PFSK-1 (cell line): ENCODE measurements around the gene FAT2.

Experiments used
- SIN3A ChIP-seq: IDR thresholded peaks from 2 replicates; pipeline ENCODE4 v1.6.1; 2012; ENCODE audit warnings: mild to moderate bottlenecking, low read length, moderate library complexity, borderline replicate concordance; ENCODE audit not compliant: insufficient read depth
- TAF1 ChIP-seq: IDR thresholded peaks from 2 replicates; pipeline ENCODE4 v1.6.1; 2012; ENCODE audit warnings: low read length, control low read depth, borderline replicate concordance; ENCODE audit not compliant: insufficient read depth
- TF ChIP-seq, protein P1 (sequence below), 2 experiments: IDR thresholded peaks; 2 replicates each; pipeline versions ENCODE4 v1.6.1 to v1.8.0; 2011 to 2012; ENCODE audit warnings: low read depth in 2 of 2, low read length in 2 of 2, control low read depth in 1 of 2, inconsistent platforms in 1 of 2, mild to moderate bottlenecking in 1 of 2, moderate library complexity in 1 of 2; ENCODE audit not compliant: insufficient read depth in 1 of 2

DNA sequence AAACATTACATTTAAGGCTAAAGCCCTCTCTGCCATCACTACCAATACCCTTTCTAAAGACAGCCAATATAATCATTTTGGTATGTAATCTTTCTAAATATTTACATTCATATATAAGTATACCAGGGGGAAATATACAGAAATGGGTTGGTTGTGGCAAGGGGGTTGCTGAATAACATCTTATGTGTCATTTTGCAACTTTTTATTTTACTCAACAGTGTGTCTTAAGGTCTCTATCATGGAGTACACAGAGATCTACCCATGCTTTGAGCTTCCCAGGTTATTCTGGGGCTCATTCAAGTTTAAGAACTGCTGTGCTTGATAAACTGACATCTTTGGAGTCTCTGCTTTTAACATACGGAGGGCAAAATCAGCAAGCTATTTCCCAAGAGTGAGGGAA, 7.4 kb upstream of the FAT2 start:
- TF ChIP-seq, protein P1, sequence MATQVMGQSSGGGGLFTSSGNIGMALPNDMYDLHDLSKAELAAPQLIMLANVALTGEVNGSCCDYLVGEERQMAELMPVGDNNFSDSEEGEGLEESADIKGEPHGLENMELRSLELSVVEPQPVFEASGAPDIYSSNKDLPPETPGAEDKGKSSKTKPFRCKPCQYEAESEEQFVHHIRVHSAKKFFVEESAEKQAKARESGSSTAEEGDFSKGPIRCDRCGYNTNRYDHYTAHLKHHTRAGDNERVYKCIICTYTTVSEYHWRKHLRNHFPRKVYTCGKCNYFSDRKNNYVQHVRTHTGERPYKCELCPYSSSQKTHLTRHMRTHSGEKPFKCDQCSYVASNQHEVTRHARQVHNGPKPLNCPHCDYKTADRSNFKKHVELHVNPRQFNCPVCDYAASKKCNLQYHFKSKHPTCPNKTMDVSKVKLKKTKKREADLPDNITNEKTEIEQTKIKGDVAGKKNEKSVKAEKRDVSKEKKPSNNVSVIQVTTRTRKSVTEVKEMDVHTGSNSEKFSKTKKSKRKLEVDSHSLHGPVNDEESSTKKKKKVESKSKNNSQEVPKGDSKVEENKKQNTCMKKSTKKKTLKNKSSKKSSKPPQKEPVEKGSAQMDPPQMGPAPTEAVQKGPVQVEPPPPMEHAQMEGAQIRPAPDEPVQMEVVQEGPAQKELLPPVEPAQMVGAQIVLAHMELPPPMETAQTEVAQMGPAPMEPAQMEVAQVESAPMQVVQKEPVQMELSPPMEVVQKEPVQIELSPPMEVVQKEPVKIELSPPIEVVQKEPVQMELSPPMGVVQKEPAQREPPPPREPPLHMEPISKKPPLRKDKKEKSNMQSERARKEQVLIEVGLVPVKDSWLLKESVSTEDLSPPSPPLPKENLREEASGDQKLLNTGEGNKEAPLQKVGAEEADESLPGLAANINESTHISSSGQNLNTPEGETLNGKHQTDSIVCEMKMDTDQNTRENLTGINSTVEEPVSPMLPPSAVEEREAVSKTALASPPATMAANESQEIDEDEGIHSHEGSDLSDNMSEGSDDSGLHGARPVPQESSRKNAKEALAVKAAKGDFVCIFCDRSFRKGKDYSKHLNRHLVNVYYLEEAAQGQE (IDR thresholded peaks at IDR 0.05; ENCODE audit: insufficient read depth in 1 of 2, low read depth in 2 of 2, low read length in 2 of 2) = no peak
- no peak for TF ChIP-seq TAF1
- TF ChIP-seq SIN3A = no peak
